Gastrocnemius medialis (tissue), 4 donors: ENCODE measurements around the gene NCR3LG1. TPM values are rescaled to one million over a fixed set of nuclear protein-coding genes. Genes with fewer than 3 reads are reported as not detected.
"Not testable (repeated sequence)": the region's sequence is repeated elsewhere in the genome, so short reads cannot be mapped to it uniquely, and the experiment has no call there.

ENCODE experiments used
- ATAC-seq, 2 donors: fragments of 150-250 bp; one replicate each; pipeline ENCODE4 v1.9.1; 2016
- DNase-seq, 2 donors: peaks; one replicate each; pipeline ENCODE4 v3.0.0-alpha.2; 2019
- H3K27ac ChIP-seq, 4 donors: fragments of 200-600 bp; sonication (generic); 1 replicate in 1 of 4; 2 replicates in 3 of 4; pipeline ENCODE4 v1.5.1; 2016 to 2018; ENCODE audit warnings: mild to moderate bottlenecking in 2 of 4, moderate library complexity in 1 of 4
- H3K27me3 ChIP-seq, 3 donors: fragments of 200-600 bp; sonication (generic) in 2 of 3; 1 replicate in 1 of 3; 2 replicates in 2 of 3; pipeline versions ENCODE4 v1.5.1 to v1.6.0; 2016 to 2019; ENCODE audit warnings: mild to moderate bottlenecking in 1 of 3, moderate library complexity in 1 of 3
- H3K36me3 ChIP-seq, 2 donors: fragments of 200-600 bp; sonication (generic) in 1 of 2; one replicate each; pipeline ENCODE4 v1.5.1; 2017 to 2018
- H3K4me1 ChIP-seq, 2 donors: fragments of 200-600 bp; sonication (generic) in 1 of 2; one replicate each; pipeline ENCODE4 v1.5.1; 2016 to 2017; ENCODE audit warnings: mild to moderate bottlenecking in 2 of 2
- H3K4me3 ChIP-seq, 4 donors: fragments of 200-600 bp; sonication (generic) in 3 of 4; 1 replicate in 1 of 4; 2 replicates in 3 of 4; pipeline ENCODE4 v1.5.1; 2016 to 2019; ENCODE audit warnings: mild to moderate bottlenecking in 2 of 4
- H3K9me3 ChIP-seq, 3 donors: fragments of 200-600 bp; sonication (generic) in 2 of 3; 1 replicate in 1 of 3; 2 replicates in 2 of 3; pipeline ENCODE4 v1.5.1; 2016 to 2019
- CTCF ChIP-seq, 5 experiments: fragments of 450-650 bp in 3 of 5; fragments of 200-600 bp in 2 of 5; sonication (generic) in 2 of 5; IDR thresholded peaks in 4 of 5; conservative IDR thresholded peaks in 1 of 5; 1 replicate in 4 of 5; 2 replicates in 1 of 5; pipeline ENCODE4 v1.5.1; 2016 to 2019; ENCODE audit warnings: antibody characterized with exemption in 5 of 5, mild to moderate bottlenecking in 3 of 5, moderate library complexity in 3 of 5
- POLR2A ChIP-seq, 2 donors: fragments of 450-650 bp; IDR thresholded peaks; one replicate each; pipeline ENCODE4 v1.6.1; 2017; ENCODE audit warnings: antibody characterized with exemption in 2 of 2, mild to moderate bottlenecking in 2 of 2, moderate library complexity in 2 of 2
- in situ Hi-C, 4 donors: fragments of 200-750 bp; cut with MboI; loops; one replicate each; pipeline versions ENCODE4 v1.15.0 to v1.8.0; 2017; ENCODE audit warnings: low sequenced_read_pairs in 4 of 4
- intact Hi-C: fragments of 100-400 bp; cut with DNase I; formaldehyde crosslinking; loops from one replicate; pipeline ENCODE4 v1.15.1; 2023; ENCODE audit warnings: low total_unique reads
- total RNA-seq, 4 donors: library from RNA; depleted of rRNA; stranded (reverse); fragments of >200 nt; gene quantifications; one replicate each; pipeline versions ENCODE4 v1.1.0 to v1.2.3, GENCODE V29; 2016

NCR3LG1 gene
- total RNA-seq, 4 donors from 2014 or later, result 0.07 to 0.95 (median 0.38) TPM

- Histone ChIP-seq H3K27ac (no peak overlapping the region), H3K36me3 (no peaks in the 10 kb centered on the region), H3K9me3 (no peaks in the 10 kb centered on the region), H3K4me3 (no peak overlapping the region), H3K27me3 (no peaks in the 10 kb centered on the region), H3K4me1 (peaks cover 34 to 42% of the 10 kb centered on the region in 2 donors)
- TF ChIP-seq POLR2A (IDR thresholded peaks at IDR 0.05) (no peak), CTCF (IDR thresholded peaks at IDR 0.05 in 4 of 5, conservative IDR thresholded peaks at IDR 0.05 in 1 of 5) (no peak)
- intact Hi-C loops, result loop anchor here (5.0 kb wide), 1 partner anchor 299 kb away; the partner anchor contains the start of gene MYOD1
- DNase-seq, result no peak
- ATAC-seq, result no peak
- in situ Hi-C loops, result loop anchor here in 1 of 4 donors (25.0 kb wide), 1 partner anchor 419 kb away; no protein-coding TSS in a partner anchor
Measured at GRCh38 chr11:17418444-17419081, 67.0 kb downstream of the NCR3LG1 start.

- DNase-seq, result peak; percentile 44 to 46
- intact Hi-C loops (loop anchor here (5.0 kb wide), 1 partner anchor 34 kb away; the partner anchor contains the start of gene KCNJ11), in situ Hi-C loops (loop anchor here in 1 of 4 donors (25.0 kb wide), 1 partner anchor 416 kb away; no protein-coding TSS in a partner anchor)
Measured at GRCh38 chr11:17421781-17422180, 70.2 kb downstream of the NCR3LG1 start.

GRCh38 chr11:17423533-17424310 is 72.1 kb downstream of the NCR3LG1 start:
- TF ChIP-seq CTCF (IDR thresholded peaks at IDR 0.05 in 4 of 5, conservative IDR thresholded peaks at IDR 0.05 in 1 of 5) (no peak), POLR2A (IDR thresholded peaks at IDR 0.05) (no peak)
- in situ Hi-C loops, result loop anchor here in 1 of 4 donors (25.0 kb wide), 1 partner anchor 414 kb away; no protein-coding TSS in a partner anchor
- intact Hi-C loops, result loop anchor here (5.0 kb wide), 1 partner anchor 36 kb away; the partner anchor contains the start of gene KCNJ11
- peaks cover 13 to 15% of the 10 kb centered on the region in 2 donors for H3K4me1 ChIP-seq
- no peaks in the 10 kb centered on the region for H3K9me3 ChIP-seq
- H3K4me3 ChIP-seq, result no peak overlapping the region
- H3K36me3 ChIP-seq, result no peaks in the 10 kb centered on the region
- DNase-seq, result no peak
- no peak for ATAC-seq
- H3K27me3 ChIP-seq, result no peaks in the 10 kb centered on the region
- H3K27ac ChIP-seq, result no peak overlapping the region

More at GRCh38 chr11:17421781-17422180, 70.2 kb downstream of the NCR3LG1 start:
- Histone ChIP-seq H3K4me1 (peaks cover 20 to 25% of the 10 kb centered on the region in 2 donors), H3K9me3 (no peaks in the 10 kb centered on the region), H3K27me3 (no peaks in the 10 kb centered on the region), H3K4me3 (no peak overlapping the region), H3K27ac (peak overlapping the region; percentile 18 to 48 (median 30)), H3K36me3 (no peaks in the 10 kb centered on the region)
- TF ChIP-seq POLR2A (IDR thresholded peaks at IDR 0.05) (no peak), CTCF (IDR thresholded peaks at IDR 0.05 in 4 of 5, conservative IDR thresholded peaks at IDR 0.05 in 1 of 5) (no peak)
- ATAC-seq, result peak; percentile 67 to 83

GRCh38 chr11:17426233-17426632 is 74.6 kb downstream of the NCR3LG1 start:
- H3K36me3 ChIP-seq, in situ Hi-C loops, H3K9me3 ChIP-seq, DNase-seq, ATAC-seq, H3K4me3 ChIP-seq, H3K27ac ChIP-seq, H3K27me3 ChIP-seq, intact Hi-C loops: not testable (repeated sequence)
- peaks cover 27 to 28% of the 10 kb centered on the region in 2 donors for H3K4me1 ChIP-seq

Other genes with a start within 250 kb of the NCR3LG1 start
- gene PIK3C2A, start 143.8 kb upstream of the NCR3LG1 start, total RNA-seq, result 10 to 100 TPM in 3 of 4 donors, 1 to 10 TPM in 1; 8.8 to 21.0 (median 14.8) TPM
- gene NUCB2, start 75.1 kb upstream of the NCR3LG1 start, total RNA-seq, result 10 to 100 TPM; 15.1 to 59.1 (median 39.1) TPM
- 100 to 1,000 TPM; 103 to 182 (median 147) TPM for gene KCNJ11, start 36.9 kb downstream of the NCR3LG1 start, total RNA-seq
- gene ABCC8, start 125.0 kb downstream of the NCR3LG1 start, total RNA-seq, result 1 to 10 TPM in 2 of 4 donors, under 1 TPM in 2; 0.33 to 4.0 (median 1.1) TPM
- under 1 TPM in 1 of 4 donors, not detected in 3; 0.78 TPM for gene USH1C, start 192.6 kb downstream of the NCR3LG1 start, total RNA-seq
- not detected for gene OTOG, start 195.5 kb downstream of the NCR3LG1 start, total RNA-seq